Measurements from ENCODE around the gene MTR.

Gene MTR

GRCh38 chr1:236844499-236845271, 49.6 kb downstream of the MTR start:
- TF ChIP-seq HDGF (IDR thresholded peaks at IDR 0.05; ENCODE audit: borderline replicate concordance) (no peak), NFRKB (IDR thresholded peaks at IDR 0.05) (no peak), FOXK2 (IDR thresholded peaks at IDR 0.05) (no peak), SUZ12 (IDR thresholded peaks at IDR 0.05) (no peak), PKNOX1 (IDR thresholded peaks at IDR 0.05) (no peak), FOXA1 (IDR thresholded peaks at IDR 0.05) (no peak), L3MBTL2 (conservative IDR thresholded peaks at IDR 0.05) (no peak), FOXM1 (IDR thresholded peaks at IDR 0.05; ENCODE audit: borderline replicate concordance) (no peak), ZNF384 (IDR thresholded peaks at IDR 0.05) (no peak), ELF4 (IDR thresholded peaks at IDR 0.05) (no peak), TARDBP (IDR thresholded peaks at IDR 0.05) (no peak), SP1 (IDR thresholded peaks at IDR 0.05) (no peak), ARNT (IDR thresholded peaks at IDR 0.05) (no peak), BHLHE40 (IDR thresholded peaks at IDR 0.05; ENCODE audit: borderline replicate concordance) (no peak), LEF1 (IDR thresholded peaks at IDR 0.05; ENCODE audit: borderline replicate concordance) (no peak)
- CTCF ChIA-PET, result no interaction called here
- DNase-seq (ENCODE audit: extremely low spot score), result no peak
- POLR2A ChIA-PET, result interaction anchor here (1.7 kb wide), 1 partner anchor 240 kb away, joined by 7 read pairs; the partner anchor contains the start of gene HEATR1

GRCh38 chr1:236845830-236846229, 50.7 kb downstream of the MTR start:
- TF ChIP-seq TARDBP (IDR thresholded peaks at IDR 0.05) (no peak), L3MBTL2 (conservative IDR thresholded peaks at IDR 0.05) (no peak), SUZ12 (IDR thresholded peaks at IDR 0.05) (no peak), FOXA1 (IDR thresholded peaks at IDR 0.05) (no peak), HDGF (IDR thresholded peaks at IDR 0.05; ENCODE audit: borderline replicate concordance) (no peak), ARNT (IDR thresholded peaks at IDR 0.05) (no peak), NFRKB (IDR thresholded peaks at IDR 0.05) (no peak), ELF4 (IDR thresholded peaks at IDR 0.05) (no peak), LEF1 (IDR thresholded peaks at IDR 0.05; ENCODE audit: borderline replicate concordance) (no peak), SP1 (IDR thresholded peaks at IDR 0.05) (no peak), CTBP1 (IDR thresholded peaks at IDR 0.05; ENCODE audit: borderline replicate concordance) (no peak), ZNF384 (IDR thresholded peaks at IDR 0.05) (no peak), PKNOX1 (IDR thresholded peaks at IDR 0.05) (no peak), FOXM1 (IDR thresholded peaks at IDR 0.05; ENCODE audit: borderline replicate concordance) (no peak), FOXK2 (IDR thresholded peaks at IDR 0.05) (no peak), BHLHE40 (IDR thresholded peaks at IDR 0.05; ENCODE audit: borderline replicate concordance) (no peak)
- ChIA-PET POLR2A (no interaction called here), CTCF (no interaction called here)
- no peak for DNase-seq (ENCODE audit: extremely low spot score)

- no peak for DNase-seq (ENCODE audit: extremely low spot score)
- CTCF ChIA-PET, result no interaction called here
- POLR2A ChIA-PET, result no interaction called here
- TF ChIP-seq HDGF (IDR thresholded peaks at IDR 0.05; ENCODE audit: borderline replicate concordance) (no peak), SP1 (IDR thresholded peaks at IDR 0.05) (no peak), FOXM1 (IDR thresholded peaks at IDR 0.05; ENCODE audit: borderline replicate concordance) (no peak), ZNF384 (IDR thresholded peaks at IDR 0.05) (no peak), TARDBP (IDR thresholded peaks at IDR 0.05) (no peak), BHLHE40 (IDR thresholded peaks at IDR 0.05; ENCODE audit: borderline replicate concordance) (no peak), NFRKB (IDR thresholded peaks at IDR 0.05) (no peak), FOXK2 (IDR thresholded peaks at IDR 0.05) (no peak), FOXA1 (IDR thresholded peaks at IDR 0.05) (no peak), PKNOX1 (IDR thresholded peaks at IDR 0.05) (no peak), L3MBTL2 (conservative IDR thresholded peaks at IDR 0.05) (no peak)
These were observed 53.3 kb downstream of the MTR start for GRCh38 chr1:236848274-236848923.

GRCh38 chr1:236850077-236850979, 55.2 kb downstream of the MTR start:
- no peak for DNase-seq (ENCODE audit: extremely low spot score)
- no peak for TF ChIP-seq FOXM1 (IDR thresholded peaks at IDR 0.05; ENCODE audit: borderline replicate concordance)
- no peak for TF ChIP-seq HDGF (IDR thresholded peaks at IDR 0.05; ENCODE audit: borderline replicate concordance)
- no peak for TF ChIP-seq SP1 (IDR thresholded peaks at IDR 0.05)
- no peak for TF ChIP-seq ARNT (IDR thresholded peaks at IDR 0.05)
- no peak for TF ChIP-seq LEF1 (IDR thresholded peaks at IDR 0.05; ENCODE audit: borderline replicate concordance)
- CTCF ChIA-PET, result no interaction called here
- POLR2A ChIA-PET, result interaction anchor here (1.5 kb wide), 1 partner anchor 55 kb away, joined by 3 read pairs; the partner anchor contains the start of gene MTR

GRCh38 chr1:236851871-236852270, 56.8 kb downstream of the MTR start:
- ChIA-PET POLR2A (interaction anchor here (1.5 kb wide), 1 partner anchor 57 kb away, joined by 3 read pairs; the partner anchor contains the start of gene MTR), CTCF (no interaction called here)
- no peak for DNase-seq (ENCODE audit: extremely low spot score)
- no peak for TF ChIP-seq LEF1 (IDR thresholded peaks at IDR 0.05; ENCODE audit: borderline replicate concordance)
- no peak for TF ChIP-seq HDGF (IDR thresholded peaks at IDR 0.05; ENCODE audit: borderline replicate concordance)
- no peak for TF ChIP-seq TARDBP (IDR thresholded peaks at IDR 0.05)
- TF ChIP-seq ARNT (IDR thresholded peaks at IDR 0.05), result no peak
- no peak for TF ChIP-seq ELF4 (IDR thresholded peaks at IDR 0.05)
- TF ChIP-seq L3MBTL2 (conservative IDR thresholded peaks at IDR 0.05), result no peak
- TF ChIP-seq CTBP1 (IDR thresholded peaks at IDR 0.05; ENCODE audit: borderline replicate concordance), result no peak
- no peak for TF ChIP-seq NFRKB (IDR thresholded peaks at IDR 0.05)
- TF ChIP-seq BHLHE40 (IDR thresholded peaks at IDR 0.05; ENCODE audit: borderline replicate concordance), result no peak
- no peak for TF ChIP-seq FOXK2 (IDR thresholded peaks at IDR 0.05)
- no peak for TF ChIP-seq ZNF384 (IDR thresholded peaks at IDR 0.05)
- no peak for TF ChIP-seq FOXA1 (IDR thresholded peaks at IDR 0.05)
- TF ChIP-seq SP1 (IDR thresholded peaks at IDR 0.05), result no peak
- TF ChIP-seq SUZ12 (IDR thresholded peaks at IDR 0.05), result no peak
- TF ChIP-seq FOXM1 (IDR thresholded peaks at IDR 0.05; ENCODE audit: borderline replicate concordance), result no peak
- no peak for TF ChIP-seq PKNOX1 (IDR thresholded peaks at IDR 0.05)
